ENCODE data around the gene FAM177B. TPM values are rescaled to one million over a fixed set of nuclear protein-coding genes. Genes with fewer than 3 reads are reported as not detected.
A peak's percentile ranks its signal among the peaks of the same experiment; 100 is the strongest.

FAM177B gene
- total RNA-seq, 1 donor = not detected

DNA sequence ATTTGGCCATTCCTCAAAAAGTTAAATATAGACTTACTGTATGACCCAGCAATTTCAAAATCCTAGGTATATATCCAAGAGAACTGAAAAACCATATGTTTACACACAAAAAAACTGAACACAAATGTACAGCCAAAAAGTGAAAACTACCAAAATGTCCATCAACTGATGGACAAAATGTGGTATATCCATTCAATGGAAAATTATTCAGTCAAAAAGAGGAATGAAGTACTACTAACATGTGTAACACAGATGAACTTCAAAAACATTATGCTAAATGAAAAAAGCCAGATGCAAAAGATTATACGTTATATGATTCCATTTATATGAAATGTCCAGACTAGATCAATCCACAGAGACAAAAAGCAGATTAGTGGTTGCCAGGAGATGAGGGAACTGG is 32.7 kb upstream of the FAM177B start:
- no peak for DNase-seq (ENCODE audit: low read depth)
- TF ChIP-seq, protein P1, sequence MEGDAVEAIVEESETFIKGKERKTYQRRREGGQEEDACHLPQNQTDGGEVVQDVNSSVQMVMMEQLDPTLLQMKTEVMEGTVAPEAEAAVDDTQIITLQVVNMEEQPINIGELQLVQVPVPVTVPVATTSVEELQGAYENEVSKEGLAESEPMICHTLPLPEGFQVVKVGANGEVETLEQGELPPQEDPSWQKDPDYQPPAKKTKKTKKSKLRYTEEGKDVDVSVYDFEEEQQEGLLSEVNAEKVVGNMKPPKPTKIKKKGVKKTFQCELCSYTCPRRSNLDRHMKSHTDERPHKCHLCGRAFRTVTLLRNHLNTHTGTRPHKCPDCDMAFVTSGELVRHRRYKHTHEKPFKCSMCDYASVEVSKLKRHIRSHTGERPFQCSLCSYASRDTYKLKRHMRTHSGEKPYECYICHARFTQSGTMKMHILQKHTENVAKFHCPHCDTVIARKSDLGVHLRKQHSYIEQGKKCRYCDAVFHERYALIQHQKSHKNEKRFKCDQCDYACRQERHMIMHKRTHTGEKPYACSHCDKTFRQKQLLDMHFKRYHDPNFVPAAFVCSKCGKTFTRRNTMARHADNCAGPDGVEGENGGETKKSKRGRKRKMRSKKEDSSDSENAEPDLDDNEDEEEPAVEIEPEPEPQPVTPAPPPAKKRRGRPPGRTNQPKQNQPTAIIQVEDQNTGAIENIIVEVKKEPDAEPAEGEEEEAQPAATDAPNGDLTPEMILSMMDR (IDR thresholded peaks at IDR 0.05; ENCODE audit: insufficient read depth, low read depth, low read length) = no peak
- no peak overlapping the region for H3K4me3 ChIP-seq (ENCODE audit: low read depth, low read length)

DNA sequence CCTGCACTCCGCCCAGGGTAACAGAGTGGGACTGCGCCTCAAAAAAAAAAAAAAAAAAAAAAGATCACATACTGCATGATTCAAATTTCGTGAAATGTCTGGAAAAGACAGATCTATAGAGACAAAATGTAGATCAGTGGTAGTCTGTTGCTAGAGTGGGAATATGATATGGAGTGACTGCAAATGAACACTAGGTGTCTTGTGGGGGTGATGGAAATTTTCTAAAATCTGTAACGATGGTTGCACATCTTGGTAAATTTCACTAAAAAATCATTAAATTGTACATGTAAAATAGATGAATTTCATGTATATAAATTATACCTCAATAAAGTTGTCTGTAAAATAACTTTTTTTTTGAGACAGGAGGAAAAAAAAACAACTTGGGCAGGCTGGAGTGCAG is 30.2 kb upstream of the FAM177B start:
- no peak for DNase-seq (ENCODE audit: low read depth)
- TF ChIP-seq, protein P1 (IDR thresholded peaks at IDR 0.05; ENCODE audit: insufficient read depth, low read depth, low read length) = no peak
- no peak overlapping the region for H3K4me3 ChIP-seq (ENCODE audit: low read depth, low read length)

DNA sequence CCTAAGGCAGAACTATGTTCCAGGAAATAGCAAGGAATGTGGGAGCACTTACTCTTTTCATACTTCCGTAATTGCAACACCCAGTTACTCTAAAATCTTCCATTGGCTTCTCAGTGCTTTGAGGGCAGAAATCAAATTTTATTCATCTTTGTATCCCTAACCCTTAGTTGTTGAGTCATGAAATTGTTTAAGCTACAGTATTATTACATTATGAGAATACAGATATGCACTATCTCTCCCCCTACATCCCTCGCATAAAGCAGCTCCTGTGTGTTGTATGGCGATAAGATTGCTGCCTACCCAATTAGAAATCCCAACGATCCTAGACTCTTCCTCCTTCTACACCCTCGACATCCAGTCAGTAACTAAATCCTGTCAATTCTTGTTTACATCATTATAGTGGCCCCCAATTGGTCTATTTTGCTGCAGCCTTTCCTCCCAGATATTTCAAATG is 27.3 kb upstream of the FAM177B start:
- TF ChIP-seq, protein P1 (IDR thresholded peaks at IDR 0.05; ENCODE audit: insufficient read depth, low read depth, low read length) = no peak
- no peak overlapping the region for H3K4me3 ChIP-seq (ENCODE audit: low read depth, low read length)
- DNase-seq (ENCODE audit: low read depth) = peak; percentile 31

DNA sequence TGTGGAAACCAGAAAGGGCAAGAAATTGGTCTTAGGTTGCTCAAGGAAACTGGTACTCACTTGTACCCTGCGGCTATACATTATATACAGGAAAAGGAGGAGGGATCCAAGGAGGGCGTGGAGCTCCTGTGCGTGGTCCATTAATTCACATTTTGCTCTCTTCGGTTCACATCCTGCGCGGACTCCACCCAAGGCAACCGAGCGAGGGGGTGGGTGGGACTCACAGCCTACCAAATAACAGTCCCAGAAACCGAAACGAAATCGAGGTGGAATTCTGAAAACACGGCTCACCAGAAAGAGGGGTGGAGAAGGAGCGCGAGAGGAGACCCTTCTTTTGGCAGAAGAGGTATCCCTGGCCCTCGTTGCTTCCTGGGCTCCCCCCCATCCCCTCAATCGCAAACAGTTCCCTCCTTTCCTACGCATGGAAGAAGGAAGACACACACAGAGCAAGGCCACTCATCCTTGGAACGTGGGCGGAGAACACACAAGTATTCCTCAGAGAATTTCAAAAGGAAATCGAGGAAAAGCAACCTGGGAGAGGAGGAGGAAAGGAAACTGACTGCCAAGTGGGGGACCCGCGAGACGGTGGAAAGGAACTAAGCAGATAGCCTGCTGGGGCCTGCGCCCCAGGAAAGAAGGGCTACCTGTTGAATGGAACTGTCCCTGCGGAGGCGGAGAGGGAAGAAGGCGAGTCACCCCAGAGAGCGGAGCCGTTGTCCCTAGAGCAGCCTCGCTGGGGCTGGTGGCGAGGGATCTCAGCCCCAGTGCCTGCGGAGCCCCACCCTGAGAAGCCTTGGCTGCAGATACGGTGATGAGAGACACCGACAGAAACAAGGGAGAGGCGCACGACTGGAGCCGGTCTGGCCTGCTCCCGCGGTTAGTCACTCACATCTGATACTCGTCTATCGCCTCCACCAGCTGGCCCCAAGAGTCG is 25.4 kb upstream of the FAM177B start:
- TF ChIP-seq, protein P1 (IDR thresholded peaks at IDR 0.05; ENCODE audit: insufficient read depth, low read depth, low read length) = no peak
- DNase-seq (ENCODE audit: low read depth) = peak; percentile 75

DNA sequence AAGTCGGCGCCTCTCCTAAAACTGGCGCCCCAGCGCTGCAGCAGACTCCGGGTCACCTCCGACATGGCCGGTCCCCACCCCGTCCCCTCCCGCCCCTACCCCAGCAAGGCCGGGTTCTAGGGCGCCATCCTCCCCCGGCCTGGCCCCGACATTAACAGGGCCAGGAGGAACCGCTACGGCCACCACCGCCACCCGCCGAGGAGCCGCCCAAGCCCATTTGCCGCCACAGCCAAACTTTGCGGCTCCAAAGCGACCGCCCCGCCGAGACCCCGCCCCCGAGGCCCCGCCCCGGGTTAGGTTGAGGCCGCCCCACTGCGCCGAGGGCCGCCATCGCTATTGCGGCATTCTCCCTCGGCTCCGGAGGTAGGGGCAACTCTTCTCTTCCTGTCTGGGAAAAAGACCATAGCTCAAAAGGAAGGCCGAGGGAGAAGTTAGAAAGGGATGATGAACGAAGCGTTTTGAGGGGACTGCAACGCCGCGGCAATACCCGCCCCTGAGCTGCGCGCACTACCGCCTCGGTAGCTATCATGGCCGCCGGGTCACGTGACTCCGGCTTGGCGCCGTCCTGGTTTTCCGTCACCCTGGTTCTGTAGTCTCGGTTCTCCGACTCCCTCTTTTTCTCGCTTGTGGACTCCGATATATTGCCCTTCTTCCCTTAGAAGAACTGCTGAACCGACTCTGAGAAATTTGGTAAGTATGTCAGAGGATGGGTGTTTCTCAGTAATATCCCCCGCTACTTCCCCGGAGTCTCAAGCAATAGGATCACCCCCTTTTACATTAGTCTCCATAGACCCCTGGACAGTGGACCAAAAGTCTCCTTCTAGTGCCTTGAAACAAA is 24.5 kb upstream of the FAM177B start, which contains the start of the genes AIDA and BROX:
Gene AIDA (minus strand): TSS at position 239 of the 838 bp plus-strand sequence. CDS start 174 bp downstream, at position 65.
Gene BROX (plus strand): TSS at position 312 of the 838 bp plus-strand sequence. CDS start 3,136 bp downstream, outside the sequence.
- peak; percentile 83 for DNase-seq (ENCODE audit: low read depth)

More for the DNA sequence above, 25.4 kb upstream of the FAM177B start:
- peak overlapping the region; percentile 96 for H3K4me3 ChIP-seq (ENCODE audit: low read depth, low read length)

More for the DNA sequence above, 24.5 kb upstream of the FAM177B start, which contains the start of the genes AIDA and BROX:
- TF ChIP-seq, protein P1 (IDR thresholded peaks at IDR 0.05; ENCODE audit: insufficient read depth, low read depth, low read length) = no peak
- peak within 1 kb of the TSS; percentile 96 for H3K4me3 ChIP-seq (ENCODE audit: low read depth, low read length)
